GM23338 (cell line): Measurements from ENCODE around the gene STEAP1. TPM values are rescaled to one million over a fixed set of nuclear protein-coding genes. Genes with fewer than 3 reads are reported as not detected.

Source experiments
- ATAC-seq: fragments of 200-7000 bp; cut with Tn5 transposase; 3 replicates; pipeline ENCODE4 v1.9.1; 2020
- DNase-seq: peaks from one replicate; pipeline ENCODE4 v3.0.0-alpha.2; 2015; ENCODE audit warnings: low spot score
- H2AFZ ChIP-seq: fragments of 200-600 bp; sonication (generic); 2 replicates; pipeline ENCODE4 v1.8.0; 2016; ENCODE audit warnings: antibody characterized with exemption, mild to moderate bottlenecking, moderate library complexity
- H3F3A ChIP-seq: fragments of 200-600 bp; sonication (generic); replicated peaks from 2 replicates; pipeline ENCODE4 v1.8.0; 2017; ENCODE audit warnings: antibody characterized with exemption, mixed run types, low read depth
- H3K27ac ChIP-seq: fragments of 200-600 bp; sonication (generic); 2 replicates; pipeline ENCODE4 v1.6.1; 2016; ENCODE audit warnings: low read depth
- H3K27me3 ChIP-seq: fragments of 200-600 bp; sonication (generic); 2 replicates; pipeline ENCODE4 v1.8.0; 2016; ENCODE audit warnings: mild to moderate bottlenecking, mixed run types, moderate library complexity; ENCODE audit not compliant: insufficient read depth
- H3K36me3 ChIP-seq: fragments of 200-600 bp; sonication (generic); 2 replicates; pipeline ENCODE4 v1.8.0; 2016; ENCODE audit warnings: mild to moderate bottlenecking; ENCODE audit not compliant: insufficient read depth
- H3K4me1 ChIP-seq: fragments of 200-600 bp; sonication (generic); 2 replicates; pipeline ENCODE4 v1.8.0; 2016; ENCODE audit warnings: mild to moderate bottlenecking, moderate library complexity; ENCODE audit not compliant: insufficient read depth
- H3K4me2 ChIP-seq: fragments of 200-600 bp; sonication (generic); 2 replicates; pipeline ENCODE4 v1.7.1; 2017; ENCODE audit warnings: mixed run types
- H3K4me3 ChIP-seq: fragments of 200-600 bp; sonication (generic); 2 replicates; pipeline ENCODE4 v1.6.1; 2016; ENCODE audit warnings: mixed run types
- H3K79me2 ChIP-seq: fragments of 200-600 bp; sonication (generic); replicated peaks from 2 replicates; pipeline ENCODE4 v1.8.0; 2017; ENCODE audit warnings: mild to moderate bottlenecking; ENCODE audit not compliant: insufficient read depth
- H3K9me2 ChIP-seq: fragments of 200-600 bp; sonication (generic); 2 replicates; pipeline ENCODE4 v1.8.0; 2017; ENCODE audit not compliant: insufficient read depth
- H4K20me1 ChIP-seq: fragments of 200-600 bp; sonication (generic); replicated peaks from 2 replicates; pipeline ENCODE4 v1.8.0; 2017; ENCODE audit warnings: mild to moderate bottlenecking; ENCODE audit not compliant: insufficient read depth
- H3K27ac Mint-ChIP-seq: 2 replicates; pipeline ENCODE4 v1.8.0; 2020; ENCODE audit warnings: inconsistent platforms, mild to moderate bottlenecking, moderate library complexity, mixed read lengths
- H3K27me3 Mint-ChIP-seq: 3 replicates; pipeline ENCODE4 v1.8.0; 2022; ENCODE audit warnings: low read depth, mild to moderate bottlenecking, moderate library complexity, mixed read lengths, inconsistent platforms; ENCODE audit not compliant: insufficient read depth, poor library complexity
- H3K36me3 Mint-ChIP-seq: 3 replicates; pipeline ENCODE4 v1.8.0; 2021; ENCODE audit warnings: low read depth, mild to moderate bottlenecking, inconsistent platforms, moderate library complexity, mixed read lengths
- H3K4me1 Mint-ChIP-seq: 3 replicates; pipeline ENCODE4 v1.8.0; 2020; ENCODE audit warnings: mild to moderate bottlenecking, inconsistent platforms, mixed read lengths
- H3K4me3 Mint-ChIP-seq: 3 replicates; pipeline ENCODE4 v1.8.0; 2021; ENCODE audit warnings: moderate library complexity, mild to moderate bottlenecking, inconsistent platforms, mixed read lengths
- H3K9me3 Mint-ChIP-seq: 3 replicates; pipeline ENCODE4 v1.8.0; 2020; ENCODE audit warnings: moderate library complexity, mild to moderate bottlenecking, inconsistent platforms, mixed read lengths
- ETS1 ChIP-seq: IDR thresholded peaks from 2 replicates; pipeline ENCODE4 v1.6.1; 2016; ENCODE audit warnings: antibody characterized with exemption
- EZH2 ChIP-seq: fragments of 200-600 bp; sonication (generic); IDR thresholded peaks from one replicate; pipeline ENCODE4 v1.8.0; 2017; ENCODE audit warnings: antibody characterized with exemption, mild to moderate bottlenecking, low read depth; ENCODE audit not compliant: unreplicated experiment
- NANOG ChIP-seq: IDR thresholded peaks from 2 replicates; pipeline ENCODE4 v1.6.1; 2016; ENCODE audit warnings: antibody characterized with exemption, borderline replicate concordance
- STAT1 ChIP-seq: IDR thresholded peaks from one replicate; pipeline ENCODE4 v1.6.1; 2016; ENCODE audit warnings: antibody characterized with exemption; ENCODE audit not compliant: unreplicated experiment
- ZNF331 ChIP-seq: fragments of 250-450 bp; sonication (Bioruptor Pico); IDR thresholded peaks from 2 replicates; pipeline ENCODE4 v1.5.0; 2020; ENCODE audit warnings: low read depth, mild to moderate bottlenecking, moderate library complexity
- ZNF462 ChIP-seq: fragments of 250-450 bp; sonication (Bioruptor Pico); IDR thresholded peaks from 2 replicates; pipeline ENCODE4 v1.5.0; 2020; ENCODE audit warnings: mild to moderate bottlenecking, moderate library complexity
- polyA plus RNA-seq: library from polyadenylated mRNA; unstranded; fragments of >200 nt; fragmentation: Nextera tagmentation; extraction: Ambion mirVana; gene quantifications from 2 replicates; pipeline ENCODE4 v1.2.1, GENCODE V29; 2016
- total RNA-seq: library from RNA; depleted of rRNA; stranded (reverse); fragments of >200 nt; shearing (Covaris generic); gene quantifications from 2 replicates; pipeline ENCODE4 v1.2.3, GENCODE V29; 2014
- TF ChIP-seq, protein P1 (sequence below): IDR thresholded peaks from one replicate; pipeline ENCODE4 v1.6.1; 2018; ENCODE audit warnings: antibody characterized with exemption; ENCODE audit not compliant: unreplicated experiment

The STEAP1 gene
- total and polyA plus RNA-seq, 2 experiments from 2014 or later: 14.7 to 14.9 TPM

DNA sequence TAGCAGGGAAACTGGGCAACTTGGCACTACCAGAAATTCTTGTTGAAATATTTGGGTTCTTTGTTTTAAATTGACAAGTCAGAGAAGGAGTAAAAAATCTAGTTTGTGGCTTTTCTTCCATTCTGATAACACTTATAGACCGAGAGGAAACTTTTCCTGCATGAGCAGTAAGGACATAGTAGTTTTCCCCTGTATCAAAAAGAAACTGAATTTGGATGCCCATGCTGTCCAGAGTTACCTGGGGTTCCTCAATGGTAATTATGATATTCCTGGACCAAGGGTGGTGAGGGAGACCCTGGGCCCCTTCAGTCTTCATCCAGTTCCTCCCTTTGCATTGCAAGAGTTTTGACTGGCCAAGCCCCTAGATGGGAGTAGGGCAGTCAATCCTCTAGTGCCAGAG lies 37.4 kb downstream of the STEAP1 start (continued):
- TF ChIP-seq ZNF462 (CRISPR knock-in tag) (no peak), STAT1 (no peak), EZH2 (no peak), ETS1 (no peak), ZNF331 (CRISPR knock-in tag) (no peak), NANOG (no peak)

- Histone ChIP-seq H4K20me1 (no peaks in the 10 kb centered on the region), H3K27me3 (no peaks in the 10 kb centered on the region), H3F3A (no peaks in the 10 kb centered on the region), H2AFZ (no peak overlapping the region), H3K79me2 (no peaks in the 10 kb centered on the region), H3K27ac (no peak overlapping the region), H3K36me3 (peaks cover 17% of the 10 kb centered on the region), H3K4me3 (no peak overlapping the region), H3K4me1 (no peaks in the 10 kb centered on the region), H3K9me2 (no peaks in the 10 kb centered on the region), H3K4me2 (no peak overlapping the region)
- TF ChIP-seq EZH2 (no peak), ZNF331 (CRISPR knock-in tag) (no peak), ETS1 (no peak)
- TF ChIP-seq, protein P1, sequence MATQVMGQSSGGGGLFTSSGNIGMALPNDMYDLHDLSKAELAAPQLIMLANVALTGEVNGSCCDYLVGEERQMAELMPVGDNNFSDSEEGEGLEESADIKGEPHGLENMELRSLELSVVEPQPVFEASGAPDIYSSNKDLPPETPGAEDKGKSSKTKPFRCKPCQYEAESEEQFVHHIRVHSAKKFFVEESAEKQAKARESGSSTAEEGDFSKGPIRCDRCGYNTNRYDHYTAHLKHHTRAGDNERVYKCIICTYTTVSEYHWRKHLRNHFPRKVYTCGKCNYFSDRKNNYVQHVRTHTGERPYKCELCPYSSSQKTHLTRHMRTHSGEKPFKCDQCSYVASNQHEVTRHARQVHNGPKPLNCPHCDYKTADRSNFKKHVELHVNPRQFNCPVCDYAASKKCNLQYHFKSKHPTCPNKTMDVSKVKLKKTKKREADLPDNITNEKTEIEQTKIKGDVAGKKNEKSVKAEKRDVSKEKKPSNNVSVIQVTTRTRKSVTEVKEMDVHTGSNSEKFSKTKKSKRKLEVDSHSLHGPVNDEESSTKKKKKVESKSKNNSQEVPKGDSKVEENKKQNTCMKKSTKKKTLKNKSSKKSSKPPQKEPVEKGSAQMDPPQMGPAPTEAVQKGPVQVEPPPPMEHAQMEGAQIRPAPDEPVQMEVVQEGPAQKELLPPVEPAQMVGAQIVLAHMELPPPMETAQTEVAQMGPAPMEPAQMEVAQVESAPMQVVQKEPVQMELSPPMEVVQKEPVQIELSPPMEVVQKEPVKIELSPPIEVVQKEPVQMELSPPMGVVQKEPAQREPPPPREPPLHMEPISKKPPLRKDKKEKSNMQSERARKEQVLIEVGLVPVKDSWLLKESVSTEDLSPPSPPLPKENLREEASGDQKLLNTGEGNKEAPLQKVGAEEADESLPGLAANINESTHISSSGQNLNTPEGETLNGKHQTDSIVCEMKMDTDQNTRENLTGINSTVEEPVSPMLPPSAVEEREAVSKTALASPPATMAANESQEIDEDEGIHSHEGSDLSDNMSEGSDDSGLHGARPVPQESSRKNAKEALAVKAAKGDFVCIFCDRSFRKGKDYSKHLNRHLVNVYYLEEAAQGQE: no peak
- Mint-ChIP-seq H3K27me3 (peaks cover 2% of the 10 kb centered on the region), H3K36me3 (peaks cover 26% of the 10 kb centered on the region; the same call in 2 of the 3 replicates), H3K4me1 (no peaks in the 10 kb centered on the region), H3K27ac (no peak overlapping the region), H3K9me3 (peaks cover 49% of the 10 kb centered on the region), H3K4me3 (no peak overlapping the region)
- ATAC-seq (no peak), DNase-seq (no peak)
Measured at GRCh38 chr7:90192876-90193750, 38.8 kb downstream of the STEAP1 start.
